Spleen (tissue), 7 donors: Measurements from ENCODE around the gene RTL5.

Experiments used
- POLR2AphosphoS5 ChIP-seq, 3 donors: sonication (generic); formaldehyde crosslinking; IDR thresholded peaks; one replicate each; pipeline ENCODE4 v1.5.1; 2017; ENCODE audit warnings: antibody characterized with exemption in 3 of 3
- TF ChIP-seq, protein P1 (sequence below), 11 experiments: fragments of 200-600 bp in 7 of 11; fragments of 450-650 bp in 4 of 11; sonication (generic) in 4 of 11; IDR thresholded peaks in 8 of 11; conservative IDR thresholded peaks in 3 of 11; 1 replicate in 7 of 11; 2 replicates in 4 of 11; pipeline versions ENCODE4 v1.4.0 to v1.8.0; 2016 to 2021; ENCODE audit warnings: antibody characterized with exemption in 11 of 11, inconsistent platforms in 4 of 11, mild to moderate bottlenecking in 1 of 11
- donor health status: DM: no; HTN: no; CAD: no; lungs with moderate emphysema.
- donor health status: DM: no; HTN: no; CAD: no.
- donor health status: DM: no; HTN: no; CAD: no.

DNA sequence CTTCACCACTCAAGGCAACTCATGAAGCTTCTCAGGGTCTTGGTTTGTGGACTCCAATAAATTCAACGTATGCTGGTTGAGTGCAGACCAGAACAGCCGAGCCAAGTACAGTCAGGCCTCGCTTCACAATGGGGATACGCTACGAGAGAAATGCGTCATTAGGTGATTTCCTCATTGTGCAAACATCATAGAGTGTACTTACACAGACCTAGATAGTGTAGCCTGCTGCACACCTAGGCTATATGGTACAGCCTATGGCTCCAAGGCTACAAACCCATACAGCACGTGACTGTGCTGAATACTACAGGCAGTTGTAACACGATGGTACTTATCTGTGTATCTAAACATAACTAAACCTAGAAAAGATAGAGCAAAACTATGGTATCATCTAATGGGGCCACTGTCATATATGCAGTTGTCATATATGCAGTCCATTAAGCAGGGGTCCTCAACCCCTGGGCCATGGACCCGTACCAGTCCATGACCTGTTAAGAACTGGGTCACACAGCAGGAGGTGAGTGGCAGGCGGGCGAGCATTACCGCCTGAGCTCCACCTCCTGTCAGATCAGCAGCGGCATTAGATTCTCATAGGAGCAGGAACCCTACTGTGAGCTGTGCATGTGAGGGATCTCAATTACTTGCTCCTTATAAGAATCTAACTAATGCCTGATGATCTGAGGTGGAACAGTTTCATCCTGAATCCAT, 31.5 kb downstream of the RTL5 start:
- TF ChIP-seq POLR2AphosphoS5 (IDR thresholded peaks at IDR 0.05), result peak in 1 of 3 donors; percentile 19
- TF ChIP-seq, protein P1, sequence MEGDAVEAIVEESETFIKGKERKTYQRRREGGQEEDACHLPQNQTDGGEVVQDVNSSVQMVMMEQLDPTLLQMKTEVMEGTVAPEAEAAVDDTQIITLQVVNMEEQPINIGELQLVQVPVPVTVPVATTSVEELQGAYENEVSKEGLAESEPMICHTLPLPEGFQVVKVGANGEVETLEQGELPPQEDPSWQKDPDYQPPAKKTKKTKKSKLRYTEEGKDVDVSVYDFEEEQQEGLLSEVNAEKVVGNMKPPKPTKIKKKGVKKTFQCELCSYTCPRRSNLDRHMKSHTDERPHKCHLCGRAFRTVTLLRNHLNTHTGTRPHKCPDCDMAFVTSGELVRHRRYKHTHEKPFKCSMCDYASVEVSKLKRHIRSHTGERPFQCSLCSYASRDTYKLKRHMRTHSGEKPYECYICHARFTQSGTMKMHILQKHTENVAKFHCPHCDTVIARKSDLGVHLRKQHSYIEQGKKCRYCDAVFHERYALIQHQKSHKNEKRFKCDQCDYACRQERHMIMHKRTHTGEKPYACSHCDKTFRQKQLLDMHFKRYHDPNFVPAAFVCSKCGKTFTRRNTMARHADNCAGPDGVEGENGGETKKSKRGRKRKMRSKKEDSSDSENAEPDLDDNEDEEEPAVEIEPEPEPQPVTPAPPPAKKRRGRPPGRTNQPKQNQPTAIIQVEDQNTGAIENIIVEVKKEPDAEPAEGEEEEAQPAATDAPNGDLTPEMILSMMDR (IDR thresholded peaks at IDR 0.05 in 8 of 11, conservative IDR thresholded peaks at IDR 0.05 in 3 of 11), result no peak
